Common myeloid progenitor, CD34-positive (primary cell): Measurements from ENCODE around the gene DTNB.

Experiments
- CTCF ChIA-PET: fragments of 350-600 bp; sonication (Branson Sonifier 250); formaldehyde crosslinking; loops from one replicate; lab custom pipeline; 2021; ENCODE audit warnings: antibody characterized with exemption; lab: Charles Lee
- POLR2A ChIA-PET: fragments of 350-600 bp; sonication (Branson Sonifier 250); formaldehyde crosslinking; loops from one replicate; lab custom pipeline; 2021; ENCODE audit warnings: antibody characterized with exemption; lab: Charles Lee
- DNase-seq, 3 donors: peaks; one replicate each; pipeline versions ENCODE4 v3.0.0 to v3.0.0-alpha.2; 2013
- H3K27ac ChIP-seq, 2 experiments: 1 replicate in 1 of 2; 2 replicates in 1 of 2; pipeline ENCODE4 v1.7.0; 2013; ENCODE audit warnings: inconsistent platforms in 2 of 2, low read length in 2 of 2, mild to moderate bottlenecking in 2 of 2, low read depth in 1 of 2, moderate library complexity in 1 of 2; ENCODE audit not compliant: severe bottlenecking in 2 of 2, insufficient read depth in 1 of 2, poor library complexity in 1 of 2
- H3K27me3 ChIP-seq, 5 experiments: replicated peaks in 2 of 5; 1 replicate in 3 of 5; 2 replicates in 2 of 5; pipeline versions ENCODE4 v1.6.1 to v1.7.0; 2013; ENCODE audit warnings: low read length in 4 of 5, mild to moderate bottlenecking in 2 of 5, moderate library complexity in 2 of 5, inconsistent platforms in 1 of 5; ENCODE audit not compliant: insufficient read depth in 5 of 5, control insufficient read depth in 4 of 5
- H3K36me3 ChIP-seq, 4 experiments: 1 replicate in 2 of 4; 2 replicates in 2 of 4; pipeline versions ENCODE4 v1.6.1 to v1.7.0; 2013; ENCODE audit warnings: low read length in 3 of 4, control low read depth in 1 of 4, mild to moderate bottlenecking in 1 of 4; ENCODE audit not compliant: control insufficient read depth in 4 of 4, insufficient read depth in 4 of 4
- H3K4me1 ChIP-seq, 4 experiments: 1 replicate in 3 of 4; 2 replicates in 1 of 4; pipeline versions ENCODE4 v1.6.1 to v1.7.1; 2013; ENCODE audit warnings: low read length in 3 of 4, mild to moderate bottlenecking in 3 of 4, control low read depth in 1 of 4, inconsistent platforms in 1 of 4, moderate library complexity in 1 of 4; ENCODE audit not compliant: control insufficient read depth in 4 of 4, insufficient read depth in 4 of 4; ENCODE audit errors: control extremely low read depth in 1 of 4
- H3K4me3 ChIP-seq, 7 experiments: 1 replicate in 4 of 7; 2 replicates in 3 of 7; pipeline versions ENCODE4 v1.5.1 to v1.7.0; 2013; ENCODE audit warnings: mild to moderate bottlenecking in 7 of 7, low read length in 6 of 7, moderate library complexity in 6 of 7, inconsistent platforms in 2 of 7, low read depth in 2 of 7, control low read depth in 1 of 7; ENCODE audit not compliant: insufficient read depth in 4 of 7, control insufficient read depth in 1 of 7; ENCODE audit errors: extremely low read depth in 1 of 7
- H3K9me3 ChIP-seq, 5 experiments: 1 replicate in 4 of 5; 2 replicates in 1 of 5; pipeline versions ENCODE4 v1.6.1 to v1.7.1; 2013; ENCODE audit warnings: low read length in 4 of 5, mild to moderate bottlenecking in 2 of 5, inconsistent platforms in 1 of 5, low read depth in 1 of 5, moderate library complexity in 1 of 5; ENCODE audit not compliant: control insufficient read depth in 4 of 5, insufficient read depth in 2 of 5; ENCODE audit errors: control extremely low read depth in 1 of 5
- WGBS: methylation state at CpG from one replicate; pipeline ENCODE4 v1.1.5; 2013; ENCODE audit not compliant: insufficient coverage; 5-methylcytosine and 5-hydroxymethylcytosine counted together

The DTNB gene

DNA sequence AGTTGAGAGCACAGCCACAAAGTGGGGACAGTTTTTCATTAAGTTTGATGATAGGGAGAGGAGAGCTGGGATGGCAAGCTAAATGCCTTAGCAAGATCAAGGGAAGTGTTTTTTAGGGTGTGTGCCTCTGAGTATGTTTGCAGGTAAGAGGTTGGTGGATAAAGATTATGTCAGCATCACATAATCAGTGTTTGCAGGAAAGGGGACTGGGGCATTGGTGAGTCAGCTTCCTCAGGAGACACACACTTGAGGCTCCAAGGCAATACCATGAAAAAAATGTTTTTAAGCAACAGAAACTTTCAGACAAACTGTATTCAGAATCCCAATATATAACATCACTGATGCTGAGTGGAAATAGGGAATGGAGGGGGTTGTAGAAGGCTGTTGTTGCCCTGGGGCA, 25.4 kb upstream of the DTNB start:
- POLR2A ChIA-PET, result no interaction called here
- Histone ChIP-seq H3K36me3 (no peaks in the 10 kb centered on the region), H3K9me3 (no peaks in the 10 kb centered on the region), H3K27ac (no peak overlapping the region), H3K27me3 (no peaks in the 10 kb centered on the region), H3K4me3 (no peak overlapping the region), H3K4me1 (peaks cover 0 to 11% (median 4%) of the 10 kb centered on the region in 4 experiments)
- CTCF ChIA-PET, result interaction anchor here (0.6 to 5.5 kb wide), 10 partner anchors 12 to 226 kb away, joined by 3 to 62 read pairs (median 5); partner anchors contain the start of gene DTNB
- DNase-seq, result peak; percentile 23 to 76 (median 53)

DNA sequence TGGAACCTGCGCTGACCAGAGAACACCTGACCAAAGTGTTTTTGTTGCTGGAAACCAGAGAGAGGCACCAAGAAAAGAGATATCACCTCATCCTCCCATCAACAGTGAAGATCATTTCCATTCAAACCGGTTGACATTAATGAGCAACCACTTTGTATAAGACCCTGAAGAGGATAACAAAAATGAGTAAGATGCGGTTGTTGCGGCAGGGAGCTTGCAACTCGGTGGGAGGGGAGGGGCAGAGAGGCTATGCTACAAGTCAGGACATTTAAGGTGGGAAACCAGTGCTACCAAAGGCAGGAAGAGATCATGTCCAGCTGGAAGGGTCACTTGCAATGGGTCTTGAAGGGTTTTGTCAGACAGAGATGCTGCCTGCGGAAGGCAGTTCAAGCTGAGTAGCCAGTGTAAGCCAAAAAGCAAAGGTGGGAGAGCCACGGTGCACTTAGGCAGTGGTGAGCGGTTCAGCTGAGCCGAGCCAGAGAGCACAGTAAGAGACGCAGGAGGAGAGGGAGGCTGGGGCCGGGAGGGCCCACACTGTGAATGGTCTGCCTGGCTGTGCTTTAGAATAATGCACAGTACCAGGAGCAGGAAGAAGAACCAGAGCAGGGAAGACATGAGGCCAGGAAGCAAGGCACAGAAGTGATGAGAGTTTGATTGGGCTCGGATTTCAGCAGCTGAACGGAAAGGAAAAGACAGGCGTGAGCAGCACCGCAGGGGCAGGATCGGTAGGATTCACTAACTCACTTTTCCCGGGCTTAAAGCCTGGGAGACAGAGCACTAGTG, 24.4 kb upstream of the DTNB start:
- Histone ChIP-seq H3K27ac (no peak overlapping the region), H3K4me3 (no peak overlapping the region), H3K9me3 (no peaks in the 10 kb centered on the region), H3K36me3 (no peaks in the 10 kb centered on the region), H3K4me1 (peaks cover 0 to 11% (median 4%) of the 10 kb centered on the region in 4 experiments), H3K27me3 (no peaks in the 10 kb centered on the region)
- ChIA-PET CTCF (interaction anchor here (0.6 to 5.5 kb wide), 6 partner anchors 11 to 90 kb away, joined by 3 to 62 read pairs (median 13); partner anchors contain the start of gene DTNB), POLR2A (no interaction called here)
- no peak for DNase-seq
- WGBS, result 89% methylated on average over 15 of the region's 17 CpGs

GRCh38 chr2:25692737-25693445, 19.5 kb upstream of the DTNB start:
- CTCF ChIA-PET, result interaction anchor here (1.2 kb wide), 1 partner anchor 9 kb away, joined by 6 read pairs; no protein-coding TSS in a partner anchor

DNA sequence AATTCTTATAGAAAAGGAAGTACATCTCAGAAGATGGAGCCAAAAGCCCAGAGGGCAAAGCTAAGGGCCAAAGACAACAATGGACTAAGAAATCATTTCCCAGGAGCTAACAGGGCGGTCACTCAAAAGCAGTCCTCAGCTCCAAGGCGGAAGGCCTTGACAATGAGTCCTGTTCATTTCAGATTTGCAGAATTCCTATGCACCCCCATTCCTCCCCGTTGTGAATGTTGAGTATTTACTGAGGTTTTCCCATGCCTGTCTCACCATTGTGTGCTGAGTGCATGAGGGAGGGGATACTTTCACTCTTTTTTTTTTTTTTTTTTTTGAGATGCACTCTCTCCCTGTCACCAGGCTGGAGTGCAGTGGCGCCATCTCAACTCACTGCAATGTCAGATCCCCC, 18.8 kb upstream of the DTNB start:
- H3K4me3 ChIP-seq, result no peak overlapping the region
- CTCF ChIA-PET, result interaction anchor here (1.1 to 1.5 kb wide), 4 partner anchors 8 to 86 kb away, joined by 4 to 6 read pairs (median 4); no protein-coding TSS in a partner anchor

More at GRCh38 chr2:25692737-25693445, 19.5 kb upstream of the DTNB start:
- 95% methylated on average over 6 of the region's 6 CpGs for WGBS
- Histone ChIP-seq H3K27ac (no peak overlapping the region), H3K27me3 (no peaks in the 10 kb centered on the region), H3K4me3 (no peak overlapping the region), H3K4me1 (no peaks in the 10 kb centered on the region), H3K36me3 (no peaks in the 10 kb centered on the region), H3K9me3 (no peaks in the 10 kb centered on the region)
- POLR2A ChIA-PET, result no interaction called here
- no peak for DNase-seq

GRCh38 chr2:25690058-25690457, 16.7 kb upstream of the DTNB start:
- Histone ChIP-seq H3K36me3 (no peaks in the 10 kb centered on the region), H3K4me1 (no peaks in the 10 kb centered on the region), H3K27ac (no peak overlapping the region), H3K27me3 (no peaks in the 10 kb centered on the region), H3K4me3 (no peak overlapping the region), H3K9me3 (no peaks in the 10 kb centered on the region)
- 100% methylated on average over 1 of the region's 1 CpG for WGBS
- ChIA-PET CTCF (no interaction called here), POLR2A (no interaction called here)
- DNase-seq, result no peak

More for the DNA sequence above, 18.8 kb upstream of the DTNB start:
- Histone ChIP-seq H3K36me3 (no peaks in the 10 kb centered on the region), H3K4me1 (no peaks in the 10 kb centered on the region), H3K27ac (no peak overlapping the region), H3K9me3 (no peaks in the 10 kb centered on the region), H3K27me3 (no peaks in the 10 kb centered on the region)
- DNase-seq, result no peak
- 95% methylated on average over 2 of the region's 4 CpGs for WGBS
- POLR2A ChIA-PET, result no interaction called here

- 97% methylated on average over 5 of the region's 6 CpGs for WGBS
- H3K36me3 ChIP-seq, result no peaks in the 10 kb centered on the region
- no peak for DNase-seq
- no peaks in the 10 kb centered on the region for H3K4me1 ChIP-seq
- H3K9me3 ChIP-seq, result no peaks in the 10 kb centered on the region
- H3K4me3 ChIP-seq, result no peak overlapping the region
- POLR2A ChIA-PET, result no interaction called here
- H3K27me3 ChIP-seq, result peaks cover 0 to 3% (median 0%) of the 10 kb centered on the region in 5 experiments
- CTCF ChIA-PET, result interaction anchor here (4.9 kb wide), 1 partner anchor 11 kb away, joined by 34 read pairs; no protein-coding TSS in a partner anchor
- H3K27ac ChIP-seq, result no peak overlapping the region
These were observed 14.9 kb upstream of the DTNB start for GRCh38 chr2:25688236-25688635.
